Neural crest cell (in vitro differentiated cells): ENCODE data around the gene F2RL3. TPM values are rescaled to one million over a fixed set of nuclear protein-coding genes. Genes with fewer than 3 reads are reported as not detected.
A peak's percentile ranks its signal among the peaks of the same experiment; 100 is the strongest.
"Not testable (repeated sequence)": the region's sequence is repeated elsewhere in the genome, so short reads cannot be mapped to it uniquely, and the experiment has no call there.

Experiments
- DNase-seq: peaks from one replicate; pipeline ENCODE4 v3.0.0; 2021; ENCODE audit warnings: low read depth, mixed read lengths, low spot score
- H3K27ac Mint-ChIP-seq: one replicate; pipeline ENCODE4 v1.8.0; 2021; ENCODE audit warnings: mild to moderate bottlenecking, mixed read lengths; ENCODE audit not compliant: unreplicated experiment
- H3K27me3 Mint-ChIP-seq: 2 replicates; pipeline ENCODE4 v1.8.0; 2021; ENCODE audit warnings: low read depth, mild to moderate bottlenecking, mixed read lengths
- H3K36me3 Mint-ChIP-seq: 2 replicates; pipeline ENCODE4 v1.8.0; 2021; ENCODE audit warnings: low read depth, mild to moderate bottlenecking, mixed read lengths
- H3K4me1 Mint-ChIP-seq: 2 replicates; pipeline ENCODE4 v1.8.0; 2021; ENCODE audit warnings: mixed read lengths
- H3K4me3 Mint-ChIP-seq: one replicate; pipeline ENCODE4 v1.8.0; 2021; ENCODE audit warnings: mild to moderate bottlenecking, mixed read lengths
- H3K9me3 Mint-ChIP-seq: 2 replicates; pipeline ENCODE4 v1.8.0; 2021; ENCODE audit warnings: mixed read lengths
- total RNA-seq: library from RNA; stranded (reverse); gene quantifications from 2 replicates; pipeline ENCODE4 v1.2.1, GENCODE V29; 2021
- TF ChIP-seq, protein P1 (sequence below): fragments of 200-600 bp; sonication (generic); conservative IDR thresholded peaks from 2 replicates; pipeline ENCODE4 v1.5.0; 2021; ENCODE audit warnings: antibody characterized with exemption, mild to moderate bottlenecking

Gene F2RL3
- total RNA-seq, 1 donor from 2014 or later = not detected

DNA sequence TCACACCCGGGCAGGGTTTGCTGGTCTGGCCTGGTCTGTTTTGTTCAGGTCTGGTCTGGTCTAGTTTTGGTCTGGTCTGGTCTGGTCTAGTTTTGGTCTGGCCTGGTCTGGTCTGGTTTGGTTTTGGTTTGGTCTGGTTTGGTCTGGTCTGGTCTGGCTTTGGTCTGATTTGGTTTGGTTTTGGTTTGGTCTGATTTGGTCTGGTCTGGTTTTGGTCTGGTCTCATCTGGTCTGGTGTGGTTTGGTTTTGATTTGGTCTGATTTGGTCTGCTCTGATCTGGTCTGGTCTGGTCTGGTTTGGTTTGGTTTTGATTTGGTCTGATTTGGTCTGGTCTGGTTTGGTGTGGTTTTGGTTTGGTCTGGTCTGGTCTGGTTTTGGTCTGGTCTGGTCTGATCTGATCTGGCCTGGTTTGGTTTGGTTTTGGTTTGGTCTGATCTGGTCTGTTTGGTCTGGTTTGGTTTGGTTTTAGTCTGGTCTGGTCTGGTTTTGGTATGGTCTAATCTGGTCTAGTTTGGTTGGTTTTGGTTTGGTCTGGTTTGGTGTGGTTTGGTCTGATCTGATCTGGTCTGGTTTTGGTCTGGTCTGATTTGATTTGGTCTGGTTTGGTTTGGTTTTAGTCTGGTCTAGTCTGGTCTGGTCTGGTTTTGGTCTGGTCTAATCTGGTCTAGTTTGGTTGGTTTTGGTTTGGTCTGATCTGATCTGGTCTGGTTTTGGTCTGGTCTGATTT lies 14.4 kb upstream of the F2RL3 start:
- H3K9me3 Mint-ChIP-seq = no peaks in the 10 kb centered on the region
- H3K27me3 Mint-ChIP-seq = no peaks in the 10 kb centered on the region
- TF ChIP-seq, protein P1, sequence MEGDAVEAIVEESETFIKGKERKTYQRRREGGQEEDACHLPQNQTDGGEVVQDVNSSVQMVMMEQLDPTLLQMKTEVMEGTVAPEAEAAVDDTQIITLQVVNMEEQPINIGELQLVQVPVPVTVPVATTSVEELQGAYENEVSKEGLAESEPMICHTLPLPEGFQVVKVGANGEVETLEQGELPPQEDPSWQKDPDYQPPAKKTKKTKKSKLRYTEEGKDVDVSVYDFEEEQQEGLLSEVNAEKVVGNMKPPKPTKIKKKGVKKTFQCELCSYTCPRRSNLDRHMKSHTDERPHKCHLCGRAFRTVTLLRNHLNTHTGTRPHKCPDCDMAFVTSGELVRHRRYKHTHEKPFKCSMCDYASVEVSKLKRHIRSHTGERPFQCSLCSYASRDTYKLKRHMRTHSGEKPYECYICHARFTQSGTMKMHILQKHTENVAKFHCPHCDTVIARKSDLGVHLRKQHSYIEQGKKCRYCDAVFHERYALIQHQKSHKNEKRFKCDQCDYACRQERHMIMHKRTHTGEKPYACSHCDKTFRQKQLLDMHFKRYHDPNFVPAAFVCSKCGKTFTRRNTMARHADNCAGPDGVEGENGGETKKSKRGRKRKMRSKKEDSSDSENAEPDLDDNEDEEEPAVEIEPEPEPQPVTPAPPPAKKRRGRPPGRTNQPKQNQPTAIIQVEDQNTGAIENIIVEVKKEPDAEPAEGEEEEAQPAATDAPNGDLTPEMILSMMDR = no peak
- no peak overlapping the region for H3K4me3 Mint-ChIP-seq
- DNase-seq = no peak
- H3K27ac Mint-ChIP-seq = peak overlapping the region; percentile 81
- H3K4me1 Mint-ChIP-seq = no peaks in the 10 kb centered on the region
- H3K36me3 Mint-ChIP-seq = peaks cover 12% of the 10 kb centered on the region

DNA sequence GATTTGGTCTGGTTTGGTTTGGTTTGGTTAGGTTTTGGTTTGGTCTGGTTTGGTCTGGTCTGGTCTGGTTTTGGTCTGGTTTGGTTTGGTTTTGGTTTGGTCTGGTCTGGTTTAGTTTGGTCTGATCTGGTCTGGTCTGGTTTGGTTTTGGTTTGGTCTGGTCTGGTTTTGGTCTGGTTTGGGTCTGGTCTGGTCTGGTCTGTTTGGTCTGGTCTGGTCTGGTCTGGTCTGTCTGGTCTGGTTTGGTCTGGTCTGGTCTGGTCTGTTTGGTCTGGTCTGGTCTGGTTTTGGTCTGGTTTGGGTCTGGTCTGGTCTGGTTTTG lies 13.9 kb upstream of the F2RL3 start:
- DNase-seq, H3K4me3 Mint-ChIP-seq, H3K4me1 Mint-ChIP-seq, H3K27me3 Mint-ChIP-seq, H3K27ac Mint-ChIP-seq, H3K9me3 Mint-ChIP-seq: not testable (repeated sequence)
- H3K36me3 Mint-ChIP-seq = peaks cover 12% of the 10 kb centered on the region

DNA sequence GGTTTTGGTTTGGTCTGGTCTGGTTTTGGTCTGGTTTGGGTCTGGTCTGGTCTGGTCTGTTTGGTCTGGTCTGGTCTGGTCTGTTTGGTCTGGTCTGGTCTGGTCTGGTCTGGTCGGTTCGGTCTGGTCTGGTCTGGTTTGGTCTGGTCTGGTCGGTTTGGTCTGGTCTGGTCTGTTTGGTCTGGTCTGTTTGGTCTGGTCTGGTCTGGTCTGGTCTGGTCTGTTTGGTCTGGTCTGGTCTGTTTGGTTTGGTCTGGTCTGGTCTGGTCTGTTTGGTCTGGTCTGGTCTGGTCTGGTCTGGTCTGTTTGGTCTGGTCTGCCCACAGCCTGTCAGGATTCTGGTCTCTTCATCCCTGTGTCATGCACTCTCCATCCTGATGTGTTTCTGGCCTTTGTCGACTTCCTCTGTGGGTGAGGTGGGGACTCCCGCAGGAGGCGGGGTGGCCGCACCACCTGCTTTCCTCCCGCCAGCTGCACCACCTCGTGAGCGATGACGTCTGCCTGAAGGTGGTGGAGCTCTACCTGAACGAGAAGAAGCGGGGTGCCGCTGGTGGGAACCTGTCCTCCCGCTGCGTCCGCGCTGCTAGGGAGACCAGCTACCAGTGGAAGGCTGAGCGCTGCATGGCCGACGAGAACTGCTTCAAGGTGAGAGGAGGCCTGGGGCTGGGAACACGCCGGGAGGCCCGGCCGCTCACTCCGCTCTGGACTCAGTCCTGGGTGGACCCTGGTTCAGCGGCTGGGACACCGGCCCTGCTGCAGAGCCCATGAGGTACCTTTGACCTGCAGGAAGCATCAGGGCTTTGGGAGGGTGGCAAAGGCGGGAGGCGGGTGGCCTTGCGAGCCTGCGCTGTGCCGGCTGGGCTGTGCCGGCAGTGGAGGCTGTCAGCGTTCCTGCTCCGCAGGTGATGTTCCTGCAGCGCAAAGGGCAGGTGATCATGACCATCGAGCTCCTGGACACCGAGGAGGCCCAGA lies 12.9 kb upstream of the F2RL3 start:
- Mint-ChIP-seq H3K27me3 (no peaks in the 10 kb centered on the region), H3K9me3 (no peaks in the 10 kb centered on the region), H3K27ac (no peak overlapping the region), H3K4me3 (no peak overlapping the region), H3K36me3 (peaks cover 18% of the 10 kb centered on the region), H3K4me1 (no peaks in the 10 kb centered on the region)
- no peak for DNase-seq
- TF ChIP-seq, protein P1 = no peak

DNA sequence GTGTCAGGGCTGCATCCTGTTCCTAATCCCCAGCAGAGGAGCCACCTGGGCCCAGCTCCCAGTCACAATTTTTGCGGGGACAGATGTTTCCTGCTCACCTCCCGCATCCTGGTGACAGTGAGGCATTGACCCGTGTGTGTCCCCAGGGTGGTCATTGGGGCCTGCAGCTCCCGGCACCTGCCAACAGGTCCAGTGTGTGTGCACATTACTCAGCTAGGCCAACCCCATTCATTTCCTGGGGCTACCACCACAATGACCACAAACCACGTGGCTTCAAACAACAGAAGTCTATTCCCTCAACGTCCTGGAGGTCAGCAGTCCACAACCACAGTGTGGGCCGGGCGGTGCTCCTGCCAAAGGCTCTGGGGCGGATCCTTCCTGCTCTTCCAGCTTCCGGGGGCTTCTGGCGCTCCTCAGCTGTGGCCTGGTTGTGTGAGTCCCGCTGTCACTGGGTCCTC lies 11.9 kb upstream of the F2RL3 start:
- DNase-seq = no peak
- TF ChIP-seq, protein P1 = no peak
- no peaks in the 10 kb centered on the region for H3K4me1 Mint-ChIP-seq
- no peaks in the 10 kb centered on the region for H3K27me3 Mint-ChIP-seq
- peaks cover 15% of the 10 kb centered on the region for H3K36me3 Mint-ChIP-seq
- no peak overlapping the region for H3K4me3 Mint-ChIP-seq
- no peak overlapping the region for H3K27ac Mint-ChIP-seq
- H3K9me3 Mint-ChIP-seq = peaks cover 2% of the 10 kb centered on the region

DNA sequence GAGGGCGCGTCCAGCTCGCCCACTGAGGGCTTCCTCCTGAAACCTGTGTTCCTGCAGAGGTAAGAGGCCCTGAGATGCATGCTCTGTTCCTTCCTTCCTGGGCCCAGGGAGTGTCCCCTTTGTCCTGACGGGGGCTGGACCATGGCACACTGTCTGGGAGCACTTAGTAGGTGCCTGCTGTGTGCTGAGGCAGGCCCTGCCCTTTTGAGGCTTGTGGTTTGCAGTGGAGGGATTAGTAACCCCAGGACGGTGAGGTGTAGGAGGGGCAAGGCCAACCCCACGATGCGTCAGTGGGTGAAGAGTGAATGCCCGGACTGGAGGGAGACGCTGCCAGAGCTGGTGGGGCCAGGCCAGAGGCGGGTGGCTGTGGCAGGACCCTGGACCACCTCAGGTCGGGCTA lies 11.2 kb upstream of the F2RL3 start:
- TF ChIP-seq, protein P1 = no peak
- Mint-ChIP-seq H3K27ac (no peak overlapping the region), H3K27me3 (no peaks in the 10 kb centered on the region), H3K4me3 (no peak overlapping the region), H3K36me3 (peaks cover 21% of the 10 kb centered on the region), H3K4me1 (no peaks in the 10 kb centered on the region), H3K9me3 (peaks cover 7% of the 10 kb centered on the region)
- DNase-seq = no peak
